NCI-H1048 (cell line): ENCODE data around the gene ZNF700.
"Not testable (repeated sequence)": the region's sequence is repeated elsewhere in the genome, so short reads cannot be mapped to it uniquely, and the experiment has no call there.

Experiments
- DNase-seq: peaks from one replicate; lab custom pipeline; 2025; lab: John Stamatoyannopoulos, UW

The ZNF700 gene

DNA sequence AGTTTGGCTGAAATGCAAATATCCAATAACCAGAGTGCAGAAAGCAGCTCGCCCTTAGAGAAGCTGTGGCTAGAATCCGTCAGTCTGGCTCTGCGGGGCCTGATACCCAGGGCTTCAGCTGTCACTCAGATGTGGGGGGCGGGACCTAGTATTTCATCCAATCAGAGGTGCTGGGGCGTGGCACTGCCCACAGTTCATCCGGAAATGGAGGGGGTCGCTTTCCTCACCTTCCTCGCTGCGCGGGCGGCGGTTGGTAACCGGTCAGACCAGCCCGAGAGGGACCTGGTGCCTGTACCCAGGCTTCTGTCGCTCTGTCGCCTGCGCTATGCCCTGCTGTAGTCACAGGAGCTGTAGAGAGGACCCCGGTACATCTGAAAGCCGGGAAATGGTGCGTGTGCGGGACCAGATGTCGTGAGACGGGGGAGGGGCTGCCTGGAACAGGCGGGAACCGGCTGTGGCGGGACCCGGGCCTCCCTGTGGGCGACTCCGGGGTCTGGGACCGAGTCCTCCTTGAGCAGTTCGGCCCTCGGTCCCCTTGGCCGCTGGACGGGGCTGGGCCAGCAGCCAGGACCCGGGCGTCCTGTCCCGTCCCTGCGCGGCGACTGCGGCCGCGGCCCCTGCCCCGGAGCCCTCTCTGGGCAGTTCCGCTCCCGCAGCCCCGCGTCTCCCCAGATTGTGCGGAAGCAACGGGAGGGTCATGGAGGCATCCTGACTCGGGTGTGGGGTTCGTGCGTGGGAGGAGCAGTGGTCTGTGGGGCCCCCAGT, at the start of gene ZNF700:
Gene ZNF700, plus strand, starts transcription at position 222 of the 765 bp plus-strand sequence. Its CDS starts 104 bp downstream, at position 326.
- peak; percentile 92 for DNase-seq

DNA sequence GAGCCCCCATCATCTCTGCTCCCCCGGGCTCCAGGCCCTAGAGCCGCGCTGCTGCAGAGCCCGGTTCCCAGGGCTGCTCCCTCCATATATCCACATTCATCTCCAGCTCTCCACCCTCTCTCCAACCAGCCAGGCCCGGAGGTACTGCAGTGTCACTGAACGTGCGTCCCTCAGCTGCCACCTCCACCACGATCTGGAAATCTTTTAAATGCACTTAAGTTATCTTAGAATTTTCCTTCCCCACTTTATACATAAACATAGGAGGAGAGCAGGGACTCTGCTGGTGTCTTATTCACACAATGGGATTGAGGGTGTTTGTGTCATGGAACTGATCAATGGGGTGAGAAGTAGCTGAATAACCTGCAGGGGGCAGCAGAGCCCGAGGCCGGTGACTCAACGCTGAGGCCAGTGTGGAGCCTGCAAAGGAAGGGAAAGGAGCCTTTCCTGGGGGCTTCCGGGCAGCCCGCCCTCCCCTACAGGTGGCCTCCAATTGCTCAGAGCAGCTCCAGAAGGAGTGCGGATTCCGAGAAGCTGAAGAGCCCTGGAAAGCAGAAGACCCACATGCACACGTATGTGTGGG, 45.1 kb upstream of the ZNF700 start:
- DNase-seq: not testable (repeated sequence)

DNA sequence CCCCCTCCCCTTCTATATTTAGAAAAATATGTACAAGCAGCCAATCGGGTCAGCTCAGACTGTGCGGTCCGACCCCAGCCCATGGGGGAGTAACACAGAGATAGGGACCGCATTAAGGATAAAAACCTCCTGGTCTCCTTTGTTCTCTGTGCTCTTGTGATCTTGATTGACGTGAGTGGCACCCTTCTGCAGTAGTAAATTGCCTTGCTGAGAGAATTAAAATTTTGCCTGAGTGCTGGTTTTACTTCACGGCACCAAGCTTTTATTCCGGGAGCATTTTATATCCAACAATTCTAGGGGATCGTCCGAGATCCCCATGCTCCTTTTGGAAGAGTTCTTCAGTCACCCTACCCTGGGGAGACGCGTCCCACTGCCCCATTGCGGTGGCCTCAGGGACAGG, 44.3 kb upstream of the ZNF700 start:
- no peak for DNase-seq

DNA sequence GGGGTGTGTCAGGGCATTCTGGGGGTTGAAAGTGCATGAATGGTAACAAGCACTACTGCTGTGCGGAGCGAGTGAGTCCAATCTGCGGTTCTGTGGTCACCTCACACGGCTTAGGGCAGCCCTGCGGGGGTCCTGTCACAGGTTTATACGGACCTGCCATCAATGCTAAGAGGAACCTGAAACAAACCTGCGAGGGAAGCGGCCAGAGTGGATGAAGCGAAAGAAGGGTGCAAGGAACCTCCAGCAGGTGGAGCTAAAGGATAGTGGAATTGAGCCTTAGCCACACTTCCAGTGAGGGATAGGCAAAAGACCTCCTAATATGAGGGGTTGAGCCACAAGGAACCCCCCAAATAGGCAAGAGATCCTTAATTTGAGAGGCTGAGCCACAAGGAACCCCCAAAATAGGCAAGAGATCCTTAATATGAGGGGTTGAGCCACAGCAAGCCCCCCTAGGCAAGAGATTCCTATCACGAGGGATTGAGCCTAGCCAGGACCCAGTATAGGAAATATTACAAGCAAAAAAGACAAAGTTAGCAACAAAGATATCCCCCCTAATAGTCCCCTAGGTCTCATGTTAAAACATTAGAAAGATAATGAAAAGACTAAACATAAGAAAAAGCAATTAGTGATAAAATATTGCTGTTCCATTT, 43.6 kb upstream of the ZNF700 start:
- DNase-seq: no peak

DNA sequence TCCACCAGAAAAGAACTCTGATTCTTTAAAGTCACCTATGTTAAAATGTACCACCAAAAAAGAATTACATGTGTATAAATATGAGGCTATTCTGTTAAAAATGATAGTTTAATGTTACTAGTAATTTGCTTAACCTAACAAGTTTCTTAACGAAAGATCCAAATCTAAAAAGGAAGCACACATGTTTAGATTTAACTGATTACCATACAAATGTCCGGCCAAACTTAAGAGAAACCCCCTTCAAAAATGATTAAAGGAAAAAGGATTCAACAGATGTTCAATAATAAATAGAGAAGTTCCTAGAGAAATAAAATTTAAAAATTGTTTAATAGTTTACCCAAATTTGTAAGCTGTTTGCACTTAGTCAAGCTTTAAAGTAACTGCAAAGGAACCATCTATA, 42.3 kb upstream of the ZNF700 start:
- no peak for DNase-seq

DNA sequence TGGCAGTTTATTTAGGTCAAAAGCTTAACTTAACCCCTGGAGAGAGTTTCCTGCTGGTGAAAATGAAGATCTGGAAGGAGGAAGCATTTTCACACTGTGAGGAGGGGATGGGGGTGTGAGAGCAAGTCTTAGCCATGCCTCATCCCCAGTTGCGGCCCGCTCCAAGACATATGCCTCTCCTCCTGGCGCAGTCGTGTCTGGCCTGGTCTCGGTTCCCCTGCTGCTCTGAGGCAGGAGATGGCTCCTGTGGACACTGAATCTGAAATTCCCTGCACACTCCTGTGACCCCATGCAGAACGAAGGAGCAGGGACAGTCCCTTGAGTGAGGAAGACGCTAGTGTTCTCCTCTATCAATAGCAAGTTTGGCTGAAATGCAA, 37.7 kb upstream of the ZNF700 start:
- DNase-seq: no peak

DNA sequence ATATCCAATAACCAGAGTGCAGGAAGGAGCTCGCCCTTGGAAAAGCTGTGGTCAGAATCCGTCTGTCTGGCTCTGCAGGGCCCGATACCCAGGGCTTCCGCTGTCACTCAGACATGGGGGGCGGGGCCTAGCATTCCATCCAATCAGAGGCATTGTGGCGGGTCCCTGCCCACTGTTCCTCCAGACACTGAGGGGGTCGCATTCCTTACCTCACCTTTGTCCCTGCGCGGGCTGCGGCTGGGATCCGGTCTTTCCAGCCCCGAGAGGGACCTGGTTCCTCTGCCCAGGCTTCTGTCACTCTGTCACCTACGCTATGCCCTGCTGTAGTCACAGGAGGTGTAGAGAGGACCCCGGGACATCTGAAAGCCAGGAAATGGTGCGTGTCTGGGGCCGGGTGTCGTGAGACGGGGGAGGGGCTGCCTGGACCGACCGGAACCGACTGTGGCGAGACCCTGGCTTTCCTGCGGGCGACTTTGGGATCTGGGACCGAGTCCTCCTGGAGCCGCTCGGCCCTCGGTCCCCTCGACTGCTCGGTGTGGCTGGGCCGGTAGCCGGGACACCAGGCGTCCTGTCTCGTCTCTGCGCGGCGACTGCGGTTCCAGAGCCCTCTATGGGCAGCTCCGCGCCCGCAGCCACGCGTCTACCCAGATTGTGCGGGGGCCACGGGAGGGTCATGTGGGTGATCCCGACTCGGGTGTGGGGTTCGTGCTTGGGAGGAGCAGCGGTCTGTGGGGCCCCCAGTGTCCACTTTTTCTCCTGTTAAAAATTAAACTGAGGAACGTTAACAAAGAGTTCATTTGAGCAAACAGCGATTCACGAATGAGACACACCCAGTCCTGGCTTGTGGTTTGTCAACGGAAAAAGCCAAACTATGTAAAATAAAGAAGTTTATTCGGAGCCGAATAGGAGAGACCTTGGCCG, 37.0 kb upstream of the ZNF700 start, which contains the start of gene ZNF69:
Gene ZNF69, plus strand, starts transcription at position 172 of the 921 bp plus-strand sequence. Its CDS starts 142 bp downstream, at position 314.
- DNase-seq: peak; percentile 52

DNA sequence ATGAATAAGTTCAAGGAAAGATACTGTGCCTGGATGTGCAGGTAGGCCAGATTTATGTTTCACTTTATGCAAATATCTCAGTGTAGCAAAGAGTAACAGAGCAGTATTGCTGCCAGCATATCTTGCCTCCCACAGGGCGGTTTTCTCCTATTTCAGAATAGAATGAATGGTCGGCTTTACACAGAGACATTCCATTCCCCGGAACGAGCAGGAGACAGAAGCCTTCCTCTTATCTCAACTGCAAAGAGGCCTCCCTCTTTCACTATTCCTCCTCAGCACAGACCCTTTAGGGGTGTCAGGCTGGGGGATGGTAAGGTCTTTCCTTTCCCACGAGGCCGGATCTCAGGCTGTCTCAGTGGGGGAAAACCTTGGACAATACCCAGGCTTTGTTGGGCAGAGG, 35.0 kb upstream of the ZNF700 start:
- DNase-seq: not testable (repeated sequence)

DNA sequence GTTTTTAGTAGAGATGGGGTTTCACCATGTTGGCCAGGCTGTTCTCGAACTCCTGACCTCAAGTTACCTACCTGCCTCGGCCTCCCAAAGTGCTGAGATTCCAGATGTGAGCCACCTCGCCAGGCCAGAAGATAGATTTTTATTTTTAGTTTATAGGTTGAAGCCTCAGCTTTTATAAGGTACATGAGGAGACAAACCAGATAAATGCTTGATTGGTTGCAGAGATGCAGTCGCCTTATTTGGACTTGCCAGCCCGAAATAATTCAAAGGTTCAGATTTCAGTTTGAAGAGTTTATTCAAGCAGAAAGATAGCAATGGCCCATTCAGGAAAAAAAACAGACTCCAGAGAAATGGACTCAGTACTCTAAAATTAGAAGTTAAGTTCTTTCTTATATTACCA, 34.3 kb upstream of the ZNF700 start:
- no peak for DNase-seq

DNA sequence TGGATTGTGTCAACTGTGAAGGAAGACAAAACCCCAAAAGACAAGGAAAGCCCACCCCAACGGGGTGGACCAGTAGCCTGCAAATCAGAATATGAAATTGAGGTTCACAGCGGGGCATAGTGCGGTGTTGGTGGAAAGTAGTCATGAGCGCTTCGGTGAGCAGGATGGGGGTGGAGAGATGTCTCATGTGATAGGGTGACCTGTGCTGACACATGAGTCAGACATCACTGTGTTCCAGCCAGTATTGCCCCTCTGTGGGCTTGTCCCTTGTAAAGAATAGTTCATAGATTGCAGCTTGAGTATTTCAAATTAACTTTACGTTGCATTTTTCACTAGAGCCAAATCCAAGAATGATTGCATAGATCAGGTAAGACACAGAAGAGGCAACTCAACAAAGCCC, 30.1 kb upstream of the ZNF700 start:
- DNase-seq: no peak

DNA sequence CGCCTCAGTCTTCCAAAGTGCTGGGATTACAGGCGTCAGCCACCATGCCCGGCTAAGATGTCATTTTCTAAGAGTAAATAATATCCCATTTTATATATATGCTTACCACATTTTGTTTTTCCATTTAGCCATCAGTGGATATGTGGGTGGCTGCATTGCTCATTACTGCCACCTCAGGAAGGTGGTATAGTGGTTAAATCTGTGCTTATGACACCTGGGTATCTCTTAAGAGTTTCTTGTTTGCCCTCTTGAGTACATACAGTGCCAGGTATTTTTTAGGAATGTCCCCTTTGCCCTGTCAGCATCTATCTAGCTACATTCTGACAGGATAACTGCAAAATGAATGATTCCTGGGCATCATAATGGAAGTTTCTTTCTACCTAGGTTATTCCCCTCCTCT, 22.7 kb upstream of the ZNF700 start:
- DNase-seq: no peak

DNA sequence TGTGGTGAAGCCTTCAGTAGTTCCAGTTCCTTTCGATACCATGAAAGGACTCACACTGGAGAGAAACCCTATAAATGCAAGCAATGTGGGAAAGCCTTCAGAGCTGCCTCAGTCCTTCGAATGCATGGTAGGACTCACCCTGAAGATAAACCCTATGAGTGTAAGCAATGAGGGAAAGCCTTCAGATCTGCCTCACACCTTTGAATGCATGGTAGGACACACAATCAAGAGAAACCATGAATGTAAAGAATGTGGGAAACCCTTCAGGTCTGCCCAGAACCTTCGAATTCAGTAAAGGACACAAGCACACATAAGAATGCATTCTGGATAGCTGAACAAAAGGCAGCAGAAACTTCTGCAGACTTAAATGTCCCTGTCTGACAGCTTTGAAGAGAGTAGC, 19.0 kb upstream of the ZNF700 start:
- no peak for DNase-seq

DNA sequence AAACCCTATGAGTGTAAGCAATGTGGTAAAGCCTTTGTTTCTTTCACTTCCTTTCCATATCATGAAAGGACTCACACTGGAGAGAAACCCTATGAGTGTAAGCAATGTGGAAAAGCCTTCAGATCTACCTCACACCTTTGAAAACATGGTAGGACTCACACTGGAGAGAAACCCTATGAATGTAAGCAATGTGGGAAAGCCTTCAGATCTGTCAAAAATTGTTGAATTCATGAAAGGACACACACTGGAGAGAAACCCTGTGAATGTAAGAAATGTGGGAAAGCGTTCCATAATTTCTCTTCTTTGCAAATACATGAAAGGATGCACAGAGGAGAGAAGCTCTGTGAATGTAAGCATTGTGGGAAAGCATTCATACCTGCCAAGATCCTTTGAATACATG, 13.0 kb upstream of the ZNF700 start:
- DNase-seq: not testable (repeated sequence)

DNA sequence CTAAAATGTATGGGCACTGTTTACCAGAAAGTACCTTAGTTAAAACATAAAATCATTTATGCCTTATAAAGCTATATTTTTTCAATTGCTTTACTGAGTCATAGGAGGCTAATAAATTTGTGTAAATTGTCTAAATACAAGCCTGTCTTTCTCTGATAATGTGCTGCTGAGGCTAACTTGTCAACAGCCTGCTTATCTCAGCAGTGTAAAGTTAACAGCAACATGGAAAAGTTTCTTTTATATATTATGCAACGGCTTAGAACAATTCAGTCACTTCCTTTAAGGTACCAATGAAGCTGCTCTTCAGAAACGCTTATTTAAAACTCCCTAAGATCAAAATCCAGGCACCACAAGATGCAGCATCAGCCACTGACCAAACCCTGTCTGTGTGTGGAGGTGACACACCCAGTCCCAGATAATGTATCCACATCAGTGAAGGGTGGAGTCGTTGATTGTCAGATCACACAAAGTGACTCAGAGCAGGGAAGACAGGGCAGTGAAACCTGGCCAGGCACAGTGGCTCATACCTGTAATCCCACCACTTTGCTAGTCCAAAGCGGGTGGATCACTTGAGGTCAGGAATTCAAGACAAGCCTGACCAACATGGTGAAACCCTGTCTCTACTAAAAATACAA, 10.4 kb upstream of the ZNF700 start:
- DNase-seq: not testable (repeated sequence)

DNA sequence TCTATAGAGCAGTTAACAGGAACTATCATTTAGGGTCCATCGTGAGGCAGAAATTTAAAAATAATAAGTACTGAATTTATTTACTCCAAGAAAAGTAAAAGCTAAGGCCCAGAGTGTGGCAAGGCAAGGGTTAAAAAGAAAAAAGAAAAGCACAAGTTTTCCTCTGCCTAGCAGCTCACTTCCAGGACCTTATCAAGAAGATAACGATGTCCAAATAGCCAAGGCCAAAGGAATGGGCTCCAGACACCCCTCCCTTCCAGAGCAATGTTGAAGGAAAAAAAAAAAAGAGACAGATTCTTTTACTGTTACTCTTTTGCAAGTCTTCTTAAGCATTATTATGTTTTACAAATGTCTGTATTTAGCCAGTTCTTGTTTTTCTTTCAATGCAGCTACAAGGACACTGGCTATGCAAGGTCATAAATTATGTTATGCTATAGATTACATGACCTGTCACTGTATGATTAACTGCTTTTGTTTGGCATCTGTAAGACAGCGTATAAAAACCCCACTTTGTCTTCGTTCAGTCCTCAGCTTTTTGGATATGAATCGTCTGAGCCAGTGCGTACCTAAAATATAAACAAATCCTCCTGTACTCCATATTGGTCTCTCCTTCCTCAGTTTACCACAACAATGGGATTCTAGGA, 2.9 kb upstream of the ZNF700 start:
- no peak for DNase-seq

DNA sequence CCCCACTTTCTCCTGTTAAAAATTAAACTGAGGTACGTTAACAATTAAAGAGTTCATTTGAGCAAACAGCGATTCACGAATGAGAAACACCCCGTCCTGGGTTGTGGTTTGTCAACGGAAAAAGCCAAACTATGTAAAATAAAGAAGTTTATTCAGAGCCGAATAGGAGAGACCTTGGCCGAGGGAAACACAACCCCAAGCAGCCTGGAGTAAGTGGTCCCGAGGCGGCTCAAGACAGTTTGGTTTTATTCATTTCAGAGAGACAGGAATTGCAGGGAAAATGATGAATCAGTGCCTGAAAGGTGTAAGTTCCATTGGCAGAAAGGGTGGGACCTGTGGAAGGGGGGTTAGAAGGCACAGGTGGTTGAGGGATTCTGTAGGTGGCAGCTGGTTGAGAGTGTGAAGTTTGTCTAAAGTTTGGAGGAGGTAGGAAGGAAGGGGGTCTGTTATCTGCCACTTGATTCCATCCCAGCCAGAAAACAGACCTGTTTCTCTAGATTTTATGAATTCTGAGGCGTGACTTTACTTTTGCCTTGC, 812 bp downstream of the ZNF700 start:
- not testable (repeated sequence) for DNase-seq

DNA sequence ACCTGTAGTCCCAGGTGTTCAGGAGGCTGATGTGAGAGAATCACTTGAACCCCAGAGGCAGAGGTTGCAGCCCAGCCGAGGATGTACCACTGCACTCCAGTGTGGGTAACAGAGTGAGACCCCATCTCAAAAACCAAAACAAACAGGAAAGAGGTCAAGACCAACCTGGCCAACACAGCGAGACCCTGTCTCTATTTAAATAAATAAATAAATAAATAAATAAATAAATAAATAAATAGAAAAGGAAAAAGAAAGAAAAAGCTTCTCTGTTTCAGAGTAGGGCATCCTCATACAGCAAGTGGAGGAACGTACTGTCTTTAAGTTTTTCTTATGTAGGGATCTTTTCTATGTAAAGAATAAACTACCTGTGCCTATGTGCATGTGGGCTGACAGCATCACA, 2.3 kb downstream of the ZNF700 start:
- no peak for DNase-seq

DNA sequence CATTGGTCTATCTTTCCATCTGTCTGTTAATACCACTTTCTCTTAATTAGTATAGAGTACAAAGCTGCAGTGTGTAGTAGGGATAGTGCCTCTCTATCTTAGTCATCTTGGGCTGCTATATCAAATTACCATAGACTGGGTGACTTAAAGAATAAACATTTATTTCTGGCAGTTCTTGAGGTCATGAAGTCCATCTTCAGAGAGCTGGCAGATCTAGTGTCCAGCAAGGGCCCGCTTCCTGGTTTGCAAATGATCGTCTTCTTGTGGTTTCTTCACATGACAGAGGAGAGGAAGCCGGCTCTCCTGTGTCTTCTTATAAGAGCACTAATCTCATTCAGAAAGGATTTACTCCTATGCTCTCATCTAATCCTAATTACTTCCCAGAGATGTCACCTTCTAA, 6.1 kb downstream of the ZNF700 start:
- DNase-seq: no peak

DNA sequence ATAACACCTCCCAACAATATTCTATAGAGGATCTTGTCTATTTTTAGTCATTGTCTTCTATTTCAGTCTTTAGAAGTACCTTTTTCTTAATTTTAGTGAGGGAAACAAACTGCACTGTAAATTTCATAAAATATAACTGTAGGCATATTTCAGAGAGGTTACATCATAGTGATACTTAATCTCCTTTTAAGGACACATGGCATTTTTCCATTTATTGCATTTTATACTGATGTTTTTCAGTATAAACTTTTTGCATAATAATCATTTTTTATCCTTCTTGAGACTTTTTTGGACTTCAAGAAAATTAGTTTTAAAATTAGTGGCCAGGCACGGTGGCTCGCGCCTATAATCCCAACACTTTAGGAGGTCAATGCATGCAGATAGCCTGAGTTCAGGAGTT, 6.6 kb downstream of the ZNF700 start:
- DNase-seq: no peak

DNA sequence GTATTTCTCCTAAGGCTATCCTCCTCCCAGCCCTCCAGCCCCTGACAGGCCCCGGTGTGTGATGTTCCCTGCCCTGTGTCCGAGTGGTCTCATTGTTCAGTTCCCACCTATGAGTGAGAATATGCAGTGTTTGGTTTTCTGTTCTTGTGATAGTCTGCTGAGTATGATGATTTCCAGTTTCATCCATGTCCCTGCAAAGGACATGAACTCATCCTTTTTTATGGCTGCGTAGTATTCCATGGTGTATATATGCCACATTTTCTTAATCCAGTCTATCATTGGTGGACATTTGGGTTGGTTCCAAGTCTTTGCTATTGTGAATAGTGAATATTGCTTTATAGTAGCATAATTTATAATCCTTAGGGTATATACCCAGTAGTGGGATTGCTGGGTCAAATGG, 10.9 kb downstream of the ZNF700 start:
- not testable (repeated sequence) for DNase-seq

DNA sequence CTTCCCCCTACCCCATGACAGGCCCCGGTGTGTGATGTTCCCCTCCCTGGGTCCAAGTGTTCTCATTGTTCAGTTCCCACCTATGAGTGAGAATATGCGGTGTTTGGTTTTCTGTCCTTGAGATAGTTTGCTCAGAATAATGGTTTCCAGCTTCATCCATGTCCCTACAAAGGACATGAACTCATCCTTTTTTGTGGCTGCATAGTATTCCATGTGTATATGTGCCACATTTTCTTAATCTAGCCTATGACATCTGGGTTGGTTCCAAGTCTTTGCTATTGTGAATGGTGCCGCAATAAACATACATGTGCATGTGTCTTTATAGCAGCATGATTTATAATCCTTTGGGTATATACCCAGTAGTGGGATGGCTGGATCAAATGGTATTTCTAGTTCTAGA, 13.5 kb downstream of the ZNF700 start:
- DNase-seq: not testable (repeated sequence)
